Small intestine (tissue), 7 donors: ENCODE measurements around the gene SLC6A1. TPM values are rescaled to one million over a fixed set of nuclear protein-coding genes. Genes with fewer than 3 reads are reported as not detected.

Source experiments
- DNase-seq, 2 donors: peaks; one replicate each; pipeline versions ENCODE4 v3.0.0 to v3.0.0-alpha.2; 2013
- FAIRE-seq: peaks from 2 replicates; lab custom pipeline; 2012; peaks lifted over from hg19 to GRCh38; lab: Jason Lieb, UNC
- H3K27ac ChIP-seq, 3 donors: one replicate each; pipeline ENCODE4 v1.5.1; 2013; ENCODE audit warnings: low read length in 2 of 3, mild to moderate bottlenecking in 2 of 3, control low read depth in 1 of 3, inconsistent platforms in 1 of 3, low read depth in 1 of 3, moderate library complexity in 1 of 3
- H3K27me3 ChIP-seq, 3 donors: one replicate each; pipeline ENCODE4 v1.6.1; 2013; ENCODE audit warnings: low read length in 3 of 3, inconsistent platforms in 1 of 3; ENCODE audit not compliant: control insufficient read depth in 3 of 3, insufficient read depth in 3 of 3
- H3K36me3 ChIP-seq, 3 donors: one replicate each; pipeline ENCODE4 v1.6.1; 2013; ENCODE audit warnings: low read length in 3 of 3, inconsistent platforms in 1 of 3, low read depth in 1 of 3, mild to moderate bottlenecking in 1 of 3, moderate library complexity in 1 of 3; ENCODE audit not compliant: control insufficient read depth in 3 of 3, insufficient read depth in 2 of 3
- H3K4me1 ChIP-seq, 3 donors: one replicate each; pipeline ENCODE4 v1.6.1; 2013; ENCODE audit warnings: low read length in 2 of 3, inconsistent platforms in 1 of 3, low read depth in 1 of 3, mild to moderate bottlenecking in 1 of 3, moderate library complexity in 1 of 3; ENCODE audit not compliant: control insufficient read depth in 3 of 3, insufficient read depth in 2 of 3
- H3K4me3 ChIP-seq, 3 donors: one replicate each; pipeline ENCODE4 v1.5.1; 2013; ENCODE audit warnings: low read length in 3 of 3, control low read depth in 1 of 3, inconsistent platforms in 1 of 3, low read depth in 1 of 3, mild to moderate bottlenecking in 1 of 3, moderate library complexity in 1 of 3
- H3K9me3 ChIP-seq, 2 donors: one replicate each; pipeline ENCODE4 v1.6.1; 2013; ENCODE audit warnings: low read depth in 1 of 2, low read length in 1 of 2; ENCODE audit not compliant: control insufficient read depth in 2 of 2, insufficient read depth in 1 of 2
- WGBS, 3 donors: extraction: QIAGEN DNeasy Blood & Tissue Kit; methylation state at CpG; one replicate each; pipeline ENCODE4 v1.1.7; 2013; 5-methylcytosine and 5-hydroxymethylcytosine counted together
- polyA plus RNA-seq, 4 donors: library from polyadenylated mRNA; stranded (reverse) in 3 of 4; unstranded in 1 of 4; fragments of 200-250 nt in 3 of 4; fragments of 120-200 nt in 1 of 4; gene quantifications; one replicate each; pipeline versions ENCODE4 v1.2.1 to v1.2.3, GENCODE V29; 2013
- donor health status: healthy with polysubstance abuse.
- donor health status: control.
- donor health status: control.
- donor health status: Bipolar disorder and iron deficiency.
- donor health status: healthy.

The SLC6A1 gene
- polyA plus RNA-seq, 4 donors: 0.27 to 0.72 TPM; not detected in 2

GRCh38 chr3:11029948-11030347, 37.4 kb downstream of the SLC6A1 start:
- FAIRE-seq: no peak
- Histone ChIP-seq H3K4me1 (no peaks in the 10 kb centered on the region), H3K27me3 (peaks cover 0 to 4% (median 0%) of the 10 kb centered on the region in 3 donors), H3K4me3 (no peak overlapping the region), H3K27ac (no peak overlapping the region), H3K36me3 (no peaks in the 10 kb centered on the region), H3K9me3 (peaks cover 0 to 12% of the 10 kb centered on the region in 2 donors)
- no peak for DNase-seq
- WGBS, 3 donors: 46 to 74% (median 47%) methylated on average over 2 to 3 of the region's 3 CpGs

GRCh38 chr3:11033871-11034270, 41.3 kb downstream of the SLC6A1 start:
- WGBS, 3 donors: 82 to 84% (median 83%) methylated on average over 3 of the region's 3 CpGs
- Histone ChIP-seq H3K36me3 (no peaks in the 10 kb centered on the region), H3K27me3 (peaks cover 0 to 7% (median 0%) of the 10 kb centered on the region in 3 donors), H3K4me3 (no peak overlapping the region), H3K9me3 (no peaks in the 10 kb centered on the region), H3K27ac (no peak overlapping the region), H3K4me1 (no peaks in the 10 kb centered on the region)
- DNase-seq (no peak), FAIRE-seq (no peak)

GRCh38 chr3:11034309-11034985, 41.9 kb downstream of the SLC6A1 start:
- DNase-seq: no peak
- no peaks in the 10 kb centered on the region for H3K4me1 ChIP-seq
- no peak for FAIRE-seq
- 32 to 50% (median 48%) methylated on average over 5 of the region's 5 CpGs for WGBS, 3 donors
- no peaks in the 10 kb centered on the region for H3K36me3 ChIP-seq
- H3K27me3 ChIP-seq: peaks cover 0 to 7% (median 0%) of the 10 kb centered on the region in 3 donors
- no peak overlapping the region for H3K27ac ChIP-seq
- H3K9me3 ChIP-seq: no peaks in the 10 kb centered on the region
- no peak overlapping the region for H3K4me3 ChIP-seq

DNA sequence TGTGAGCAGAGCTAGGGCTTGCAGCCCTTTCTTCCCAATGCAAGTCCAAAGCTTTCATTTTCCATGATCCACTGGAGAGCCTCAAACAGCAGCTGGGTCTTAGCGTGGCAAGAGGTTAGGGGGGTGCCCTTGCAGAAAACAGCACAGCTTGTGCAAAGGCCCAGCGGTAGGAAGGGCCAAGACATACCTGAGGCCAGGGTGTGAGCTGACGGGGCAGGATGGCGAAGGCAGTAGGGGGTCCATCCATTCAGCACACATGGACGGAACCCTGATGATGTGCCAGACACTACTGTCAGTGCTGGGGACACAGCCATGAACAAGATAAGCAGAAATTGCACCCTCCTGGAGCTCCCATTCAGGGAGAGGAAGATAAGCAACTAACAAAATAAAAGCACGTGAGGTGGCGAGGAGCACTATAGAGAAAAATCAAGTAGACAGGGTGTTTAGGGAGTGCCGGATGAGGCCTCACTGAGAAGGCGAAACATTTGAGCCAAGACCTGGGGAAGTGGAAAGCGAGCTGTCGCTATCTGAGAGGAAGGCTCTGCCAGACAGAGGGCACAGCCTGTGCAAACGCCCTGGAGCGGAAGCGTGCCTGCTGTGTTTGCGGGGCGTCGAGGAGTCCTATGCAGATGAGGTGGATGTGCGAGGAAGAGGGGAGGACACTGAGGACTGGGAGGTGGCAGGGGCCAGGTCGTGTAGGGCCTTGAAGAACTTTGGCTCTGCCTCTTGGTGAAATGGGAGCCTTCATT, 43.4 kb downstream of the SLC6A1 start:
- 77 to 81% (median 78%) methylated on average over 19 of the region's 19 CpGs for WGBS, 3 donors
- Histone ChIP-seq H3K27ac (no peak overlapping the region), H3K36me3 (no peaks in the 10 kb centered on the region), H3K4me1 (no peaks in the 10 kb centered on the region), H3K9me3 (no peaks in the 10 kb centered on the region), H3K4me3 (no peak overlapping the region), H3K27me3 (peaks cover 0 to 10% (median 3%) of the 10 kb centered on the region in 3 donors)
- DNase-seq (no peak), FAIRE-seq (no peak)

DNA sequence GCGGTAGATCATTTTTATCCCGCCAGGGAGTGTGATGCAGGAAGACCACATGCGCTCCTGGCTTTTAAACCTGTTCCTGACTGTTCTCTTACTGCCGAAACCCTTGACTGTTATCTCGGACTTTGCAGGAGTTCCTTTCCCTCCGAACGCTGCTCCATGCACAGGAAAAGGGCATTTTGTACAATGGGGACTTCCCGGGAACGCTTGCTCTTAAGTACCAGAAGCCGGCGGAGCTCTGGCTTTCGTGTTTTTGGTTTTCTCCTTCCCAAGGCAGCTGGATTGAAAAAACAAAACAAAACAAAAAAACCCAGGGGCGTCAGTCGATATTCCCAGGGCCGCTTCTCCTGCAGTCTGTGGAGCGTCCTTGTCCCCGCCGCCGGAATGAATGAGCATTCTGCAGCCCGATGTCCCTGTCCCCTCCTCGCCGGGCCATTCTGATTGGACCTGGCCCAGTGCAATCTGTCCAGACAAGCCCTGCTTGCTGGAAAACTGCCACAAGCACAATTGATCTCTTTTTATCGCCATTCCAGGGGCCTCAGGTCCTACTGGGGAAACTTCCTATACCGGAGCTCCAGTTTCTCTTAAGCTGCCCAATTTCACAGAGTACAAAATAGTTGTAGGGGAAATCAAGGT, 44.8 kb downstream of the SLC6A1 start:
- no peaks in the 10 kb centered on the region for H3K4me1 ChIP-seq
- DNase-seq (no peak), FAIRE-seq (no peak)
- H3K9me3 ChIP-seq: no peaks in the 10 kb centered on the region
- WGBS, 3 donors: 54 to 74% (median 58%) methylated on average over 24 of the region's 24 CpGs
- H3K36me3 ChIP-seq: no peaks in the 10 kb centered on the region
- H3K27ac ChIP-seq: no peak overlapping the region
- H3K27me3 ChIP-seq: peaks cover 0 to 10% (median 3%) of the 10 kb centered on the region in 3 donors
- no peak overlapping the region for H3K4me3 ChIP-seq

- H3K4me1 ChIP-seq: no peaks in the 10 kb centered on the region
Measured at GRCh38 chr3:11037976-11038375, 45.4 kb downstream of the SLC6A1 start.

GRCh38 chr3:11045536-11045935, 53.0 kb downstream of the SLC6A1 start:
- FAIRE-seq: no peak
- WGBS, 3 donors: 69 to 76% (median 74%) methylated on average over 5 of the region's 5 CpGs

More at GRCh38 chr3:11037976-11038375, 45.4 kb downstream of the SLC6A1 start:
- no peak overlapping the region for H3K27ac ChIP-seq
- no peak overlapping the region for H3K4me3 ChIP-seq
- no peak for DNase-seq
- no peaks in the 10 kb centered on the region for H3K36me3 ChIP-seq
- WGBS, 3 donors: 82 to 86% (median 84%) methylated on average over 11 of the region's 11 CpGs
- no peaks in the 10 kb centered on the region for H3K9me3 ChIP-seq
- FAIRE-seq: no peak
- peaks cover 0 to 10% (median 3%) of the 10 kb centered on the region in 3 donors for H3K27me3 ChIP-seq

GRCh38 chr3:11047500-11047899, 55.0 kb downstream of the SLC6A1 start:
- Histone ChIP-seq H3K4me1 (no peaks in the 10 kb centered on the region), H3K9me3 (no peaks in the 10 kb centered on the region), H3K36me3 (no peaks in the 10 kb centered on the region), H3K27ac (no peak overlapping the region), H3K27me3 (peaks cover 0 to 2% (median 0%) of the 10 kb centered on the region in 3 donors), H3K4me3 (no peak overlapping the region)
- FAIRE-seq (no peak), DNase-seq (no peak)
- 77 to 92% (median 92%) methylated on average over 2 of the region's 2 CpGs for WGBS, 3 donors

More at GRCh38 chr3:11045536-11045935, 53.0 kb downstream of the SLC6A1 start:
- Histone ChIP-seq H3K4me1 (no peaks in the 10 kb centered on the region), H3K27ac (no peak overlapping the region), H3K9me3 (no peaks in the 10 kb centered on the region), H3K4me3 (no peak overlapping the region), H3K36me3 (no peaks in the 10 kb centered on the region), H3K27me3 (peaks cover 0 to 2% (median 0%) of the 10 kb centered on the region in 3 donors)
- DNase-seq: no peak
